Measurements from ENCODE around the gene STRIP2.

Gene STRIP2

DNA sequence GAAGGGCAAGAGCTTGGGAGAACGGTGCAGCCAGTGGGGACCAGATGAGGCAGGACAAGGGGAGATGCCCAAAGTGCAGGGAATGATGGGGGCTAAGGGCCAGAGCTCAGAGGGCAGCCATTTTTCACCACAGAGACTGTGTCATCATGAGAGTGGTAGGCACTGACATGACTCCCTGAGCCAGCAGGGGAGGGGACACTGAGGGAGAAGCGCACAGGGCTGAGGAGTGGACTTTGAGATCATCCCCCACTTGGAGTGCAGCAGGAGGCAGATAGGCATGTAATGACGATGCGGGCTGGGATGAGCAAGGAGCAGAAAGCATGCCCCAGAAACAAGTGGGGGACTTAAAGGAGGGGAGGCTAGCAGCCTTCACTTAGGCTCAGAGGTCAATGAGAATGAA lies 62.9 kb downstream of the STRIP2 start:
- DNase-seq: no peak

DNA sequence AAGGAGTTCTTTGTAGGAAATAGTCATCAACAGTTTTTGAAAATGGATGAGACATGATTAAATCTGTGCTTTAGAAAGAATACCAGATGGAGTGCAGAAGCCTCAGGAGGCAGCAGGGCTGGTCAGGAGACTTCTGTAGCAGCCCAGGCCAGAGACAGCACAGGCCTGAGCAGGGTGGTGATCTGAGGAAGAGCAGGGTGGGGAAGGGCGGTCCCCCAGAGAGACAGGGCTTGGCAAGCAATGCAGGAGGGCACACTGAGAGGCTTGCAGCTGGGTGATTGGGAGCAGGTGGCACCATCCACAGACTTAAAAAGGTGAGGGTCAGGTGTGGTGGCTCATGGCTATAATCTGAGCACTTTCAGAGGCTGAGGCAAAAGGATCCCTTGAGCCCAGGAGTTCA lies 63.8 kb downstream of the STRIP2 start:
- DNase-seq: no peak

DNA sequence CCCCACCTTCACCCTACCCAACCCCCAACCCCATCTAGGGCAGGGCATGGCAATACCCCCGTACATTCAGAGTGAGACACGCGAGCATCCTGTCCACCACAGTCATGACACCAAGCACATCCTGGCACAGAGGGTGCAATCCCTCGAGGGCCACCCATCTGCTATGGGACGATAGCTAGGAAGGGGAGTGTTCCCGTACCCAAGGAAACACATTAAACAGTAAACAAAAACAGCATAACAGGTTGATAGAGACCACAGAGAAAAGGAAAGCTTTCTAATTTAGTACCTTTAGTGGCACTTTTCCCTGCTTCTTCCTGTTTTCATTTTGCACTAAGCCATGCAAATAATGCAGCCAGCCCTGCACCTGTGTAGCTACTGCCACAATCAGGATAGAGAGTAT lies 65.8 kb downstream of the STRIP2 start:
- DNase-seq: no peak

DNA sequence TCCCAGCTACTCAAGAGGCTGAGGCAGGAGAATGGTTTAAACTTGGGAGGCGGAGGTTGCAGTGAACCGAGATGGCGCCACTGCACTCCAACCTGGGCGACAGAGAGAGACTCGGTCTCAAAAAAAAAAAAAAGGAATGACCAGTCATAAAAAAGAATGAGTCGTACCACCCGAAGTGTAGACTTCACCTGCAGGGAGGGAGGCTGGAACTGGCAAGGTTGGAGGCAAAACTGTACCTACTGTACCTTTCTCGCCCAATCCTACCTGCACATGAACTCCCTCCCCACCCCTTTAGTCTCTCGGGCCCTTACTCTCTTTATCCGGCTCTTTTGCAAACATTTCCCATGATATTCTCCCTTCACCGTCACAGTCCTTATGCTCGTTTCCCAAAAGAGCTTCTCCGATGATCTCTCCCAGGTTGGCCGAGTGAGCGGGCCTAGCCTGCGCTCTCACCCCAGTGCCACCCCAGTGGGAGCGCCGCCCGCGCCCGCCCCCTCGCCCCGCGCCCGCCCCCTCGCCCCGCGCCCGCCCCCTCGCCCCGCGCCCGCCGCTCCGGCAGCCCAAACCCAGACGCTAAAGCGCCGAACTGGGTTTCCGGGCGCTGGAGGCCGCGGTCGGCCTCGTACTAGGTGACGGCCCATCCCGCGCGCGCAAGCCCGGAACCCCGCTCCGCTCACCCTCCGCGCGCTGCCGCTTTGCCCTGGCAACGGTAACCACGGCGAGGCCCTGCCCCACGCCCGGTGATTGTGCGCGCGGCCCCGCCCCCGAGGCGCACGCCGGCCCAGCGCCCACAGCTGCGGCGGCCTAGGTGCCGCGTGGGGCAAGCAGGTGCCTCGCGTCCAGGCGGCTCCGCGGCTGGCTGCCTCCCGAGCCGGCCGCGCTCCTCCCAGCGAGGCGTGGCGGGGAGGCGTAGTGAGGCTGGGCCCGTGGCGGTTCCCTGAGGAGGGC lies 67.8 kb downstream of the STRIP2 start, which contains the start of gene SMKR1:
Gene SMKR1 (plus strand): TSS at position 772 of the 948 bp plus-strand sequence. CDS start 294 bp downstream, outside the sequence.
- peak; percentile 56 for DNase-seq

DNA sequence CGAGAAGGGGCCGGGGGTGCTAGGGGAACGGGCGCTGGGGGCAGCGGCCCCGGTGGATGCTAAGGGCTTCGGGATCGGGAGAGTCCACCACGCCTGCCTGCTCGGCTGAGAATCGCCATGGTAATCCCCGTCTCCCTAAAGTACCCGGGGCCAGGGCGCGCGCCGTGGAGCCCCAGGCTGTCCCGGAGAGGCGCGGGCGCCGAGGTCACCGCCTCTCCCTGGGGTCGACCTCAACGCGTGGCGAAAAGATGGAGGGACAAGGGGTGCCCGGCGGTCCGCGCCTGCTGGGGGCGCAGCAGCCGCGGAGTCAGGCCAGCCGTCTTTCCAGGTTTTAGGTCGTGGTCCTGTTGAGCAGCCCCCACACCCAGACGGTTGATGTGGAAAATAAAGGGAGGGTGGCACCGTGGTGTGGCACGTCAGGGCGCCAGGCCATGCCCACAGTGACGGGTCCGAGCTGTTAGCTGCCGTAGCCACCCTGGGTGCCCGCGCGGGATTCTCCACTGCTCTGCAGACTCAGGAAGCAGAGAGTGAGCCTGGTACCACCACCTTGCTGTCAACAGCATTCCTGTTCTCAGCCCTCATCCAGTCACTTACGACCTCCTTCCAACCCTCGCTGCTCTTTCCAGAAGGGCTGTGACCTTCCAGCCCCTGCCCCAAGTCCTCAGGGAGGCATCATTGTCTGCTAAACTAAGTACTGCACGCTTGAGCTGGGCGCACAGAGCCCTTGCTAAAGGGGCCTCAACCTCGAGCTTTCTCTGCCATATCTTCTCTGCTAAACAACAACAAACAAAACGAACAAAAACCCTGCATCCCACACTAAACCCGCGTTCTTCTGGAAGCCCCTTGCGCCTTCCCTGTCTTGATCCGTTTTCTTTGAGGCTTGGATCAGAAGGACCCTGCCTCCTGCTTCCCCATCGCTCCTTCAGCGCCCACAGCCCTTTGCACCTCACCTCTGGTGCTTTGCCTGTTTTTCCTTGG lies 68.8 kb downstream of the STRIP2 start:
- no peak for DNase-seq

DNA sequence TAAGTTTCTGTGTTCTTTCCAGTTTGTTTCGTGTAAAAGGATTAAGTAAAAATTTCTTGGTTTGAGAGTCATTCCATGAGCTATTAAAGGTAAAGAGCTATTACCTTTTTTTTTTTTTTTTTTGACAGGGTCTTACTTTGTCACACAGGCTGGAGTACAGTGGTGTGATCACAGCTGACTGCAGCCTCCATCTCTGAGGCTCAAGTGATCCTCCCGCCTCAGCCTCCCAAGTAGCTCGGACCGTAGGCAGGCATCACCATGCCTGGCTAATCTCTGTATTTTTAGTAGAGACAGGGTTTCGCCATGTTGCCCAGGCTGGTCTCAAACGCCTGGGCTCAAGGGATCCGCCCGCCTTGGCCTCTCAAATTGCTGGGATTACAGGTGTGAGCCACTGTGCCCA lies 69.5 kb downstream of the STRIP2 start:
- DNase-seq: no peak

DNA sequence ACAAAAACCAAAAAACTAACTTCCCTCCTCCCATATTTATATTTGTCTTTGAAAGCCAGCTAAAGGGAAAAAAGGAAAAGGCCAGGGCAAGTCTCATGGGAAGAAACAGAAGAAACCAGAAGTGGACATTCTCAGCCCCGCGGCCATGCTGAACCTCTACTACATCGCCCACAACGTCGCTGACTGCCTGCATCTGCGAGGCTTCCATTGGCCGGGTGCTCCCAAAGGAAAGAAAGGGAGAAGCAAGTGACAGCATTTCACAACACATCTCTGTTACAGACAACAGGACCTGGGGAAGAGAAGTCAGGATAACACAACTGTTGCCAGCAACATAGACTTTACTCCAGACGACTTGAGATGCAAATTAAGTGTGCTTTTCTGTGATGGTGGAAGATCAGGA lies 78.0 kb downstream of the STRIP2 start:
- no peak for DNase-seq

DNA sequence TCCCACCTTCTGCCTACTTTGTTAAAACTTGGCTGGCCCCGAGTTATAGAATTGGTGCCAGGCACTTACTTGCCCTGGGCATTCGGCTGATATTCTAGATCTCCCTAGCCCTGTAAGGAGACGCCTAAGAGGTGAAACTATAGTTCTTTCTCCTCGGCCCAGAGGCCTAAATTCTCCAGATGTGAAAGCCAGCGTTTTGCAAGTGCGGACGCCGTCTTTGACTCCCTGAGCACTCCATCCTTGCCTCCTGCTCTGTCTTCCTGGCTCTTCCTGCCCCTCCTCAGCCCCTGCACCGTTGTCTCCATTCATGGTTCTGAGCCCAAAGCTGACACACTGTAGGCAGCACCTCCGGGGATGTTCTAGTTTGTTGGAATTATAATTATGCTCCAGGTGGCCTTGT lies 79.3 kb downstream of the STRIP2 start:
- DNase-seq: no peak

DNA sequence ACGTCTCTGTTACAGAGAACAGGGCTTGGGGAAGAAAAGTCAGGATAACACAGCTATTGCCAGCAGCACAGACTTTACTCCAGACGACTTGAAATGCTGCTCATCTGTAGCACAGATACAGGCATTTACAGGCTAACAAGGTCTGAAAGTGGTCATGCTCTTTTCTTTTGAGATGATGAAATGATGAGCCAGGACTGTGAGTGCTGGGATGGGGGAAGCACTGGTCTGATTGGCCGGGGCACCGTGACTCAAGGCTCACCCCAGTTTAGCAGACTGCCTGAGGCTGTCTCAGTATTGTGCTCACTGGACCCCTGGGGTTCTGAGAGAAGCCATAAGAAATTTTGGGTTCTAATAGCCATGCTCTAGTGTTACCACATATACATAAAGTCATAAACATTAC lies 80.5 kb downstream of the STRIP2 start:
- peak; percentile 21 for DNase-seq

DNA sequence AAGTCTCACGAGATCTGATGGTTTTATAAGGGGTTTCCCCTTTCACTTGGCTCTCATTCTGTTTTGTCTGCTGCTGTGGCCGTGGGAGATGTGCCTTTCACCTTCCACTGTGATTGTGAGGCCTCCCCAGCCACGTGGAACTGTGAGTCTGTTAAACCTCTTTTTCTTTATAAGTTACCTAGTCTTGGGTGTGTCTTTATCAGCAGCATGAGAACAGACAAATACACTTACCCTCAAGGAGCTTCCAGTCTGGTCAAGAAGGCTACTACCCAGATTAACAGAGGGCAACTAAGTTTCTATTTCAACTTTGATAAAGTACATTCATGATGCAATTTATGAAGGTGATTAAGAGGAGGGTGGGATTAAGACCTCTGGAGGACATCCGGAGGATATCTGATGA lies 81.1 kb downstream of the STRIP2 start:
- DNase-seq: no peak

DNA sequence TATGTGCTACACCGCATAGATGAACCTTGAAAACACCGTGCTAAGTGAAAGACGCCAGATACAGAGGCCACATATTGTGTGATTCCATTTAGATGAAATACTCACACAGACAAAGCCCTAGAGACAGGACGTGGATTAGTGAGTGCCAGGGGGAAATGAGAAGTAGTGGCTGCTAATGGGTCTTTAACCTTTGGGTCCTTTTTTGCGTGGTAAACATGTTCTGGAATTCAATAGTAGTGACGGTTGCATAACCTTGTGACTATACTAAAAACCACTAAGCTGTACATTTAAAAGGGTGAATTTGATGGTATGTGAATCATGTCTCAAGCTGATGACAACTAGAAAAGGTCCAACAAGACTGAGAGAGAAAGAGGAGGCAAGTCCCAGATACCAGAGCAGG lies 83.7 kb downstream of the STRIP2 start:
- DNase-seq: peak; percentile 8

DNA sequence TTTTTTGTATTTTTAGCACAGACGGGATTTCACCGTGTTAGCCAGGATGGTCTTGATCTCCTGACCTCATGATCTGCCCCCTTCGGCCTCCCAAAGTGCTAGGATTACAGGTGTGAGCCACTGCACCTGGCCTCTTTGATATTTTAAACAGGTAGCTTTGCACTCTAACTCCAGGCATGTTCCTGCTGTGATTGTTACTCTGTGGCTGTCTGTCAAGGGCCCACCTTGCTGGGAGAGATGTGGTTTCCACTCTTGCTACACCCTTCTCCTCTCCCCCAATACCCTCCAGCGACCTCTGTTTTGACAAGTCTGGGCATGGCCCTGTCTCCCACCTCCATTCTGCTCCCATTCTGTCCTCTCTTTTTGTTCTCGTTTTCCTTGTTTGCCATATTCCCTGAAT lies 85.2 kb downstream of the STRIP2 start:
- no peak for DNase-seq

DNA sequence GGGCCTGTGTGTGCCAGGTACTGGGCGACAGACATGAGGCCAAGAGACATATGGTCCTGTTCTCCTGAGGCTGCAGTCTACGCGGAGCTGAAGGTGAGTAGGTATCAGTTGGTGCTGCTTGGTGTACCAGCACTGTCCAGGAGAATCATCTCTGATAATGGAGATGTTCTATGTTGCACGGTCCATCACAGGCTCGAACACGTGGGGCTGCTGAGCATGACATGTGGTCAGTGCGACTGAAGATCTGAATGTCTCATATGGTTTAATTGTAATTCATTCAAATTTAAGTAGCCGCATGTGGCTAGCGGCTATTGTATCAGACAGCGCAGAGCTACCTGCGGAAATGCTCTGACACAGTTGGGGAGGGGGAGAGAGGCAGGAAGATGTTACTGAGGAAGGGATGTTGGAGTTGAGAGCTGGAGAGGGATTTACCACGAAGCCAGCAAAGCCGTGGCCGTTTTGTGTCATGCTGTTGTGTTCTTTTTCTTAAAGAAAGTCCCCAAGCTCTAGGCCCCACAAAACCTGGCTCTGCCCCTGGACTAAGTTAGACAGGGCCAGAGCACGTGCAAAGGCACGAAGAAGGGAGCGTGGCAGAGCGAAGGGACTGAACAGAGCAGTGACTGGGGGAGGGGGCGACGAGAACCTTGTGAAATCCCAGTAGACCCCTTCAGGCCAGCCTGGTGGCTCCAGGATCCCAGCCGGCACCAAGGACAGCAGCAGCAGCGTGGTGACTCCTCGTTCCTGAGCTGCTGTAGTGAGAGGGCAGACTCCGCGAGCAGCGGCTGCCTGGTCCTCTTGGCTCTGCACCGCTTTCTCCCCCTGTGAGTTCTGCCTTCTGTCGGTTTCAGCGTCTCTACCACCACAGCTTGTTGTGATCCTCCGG lies 88.1 kb downstream of the STRIP2 start:
- DNase-seq: peak; percentile 11

DNA sequence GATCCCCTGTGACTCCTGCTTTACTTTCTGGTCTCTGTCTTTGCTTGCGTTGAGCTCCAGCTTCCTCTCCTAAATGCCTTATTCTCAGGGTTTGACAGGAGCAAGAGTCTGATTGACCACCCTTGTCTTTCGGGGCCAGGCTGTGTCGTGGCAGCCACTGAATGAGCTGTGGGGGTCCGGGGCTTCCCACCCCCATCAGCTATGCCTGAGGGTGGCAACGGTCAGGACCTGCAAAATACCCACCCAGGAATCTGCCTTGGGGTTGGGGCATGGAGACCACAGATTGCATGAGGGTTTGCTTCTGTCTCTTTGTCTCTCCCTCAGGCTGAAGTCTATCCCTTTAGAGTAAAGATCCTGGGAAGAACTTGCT lies 88.7 kb downstream of the STRIP2 start:
- DNase-seq: no peak

DNA sequence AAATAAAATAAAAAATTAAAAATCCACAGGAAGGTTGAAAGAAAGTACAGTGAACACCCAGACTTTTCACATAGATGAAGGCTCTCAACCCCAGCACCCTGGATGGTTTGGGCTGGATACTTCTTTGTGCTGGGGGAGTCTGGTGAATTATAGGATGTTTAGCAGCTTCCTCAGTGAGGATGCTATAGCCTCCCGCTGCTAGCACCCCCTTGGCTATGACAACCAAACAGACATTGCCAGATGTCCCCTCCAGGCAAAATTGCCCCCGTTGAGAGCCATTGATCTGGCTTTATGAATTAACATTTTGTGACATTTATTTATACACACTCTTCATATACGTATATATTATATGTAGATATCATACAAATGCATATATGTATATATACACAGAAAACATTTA lies 89.7 kb downstream of the STRIP2 start:
- no peak for DNase-seq

DNA sequence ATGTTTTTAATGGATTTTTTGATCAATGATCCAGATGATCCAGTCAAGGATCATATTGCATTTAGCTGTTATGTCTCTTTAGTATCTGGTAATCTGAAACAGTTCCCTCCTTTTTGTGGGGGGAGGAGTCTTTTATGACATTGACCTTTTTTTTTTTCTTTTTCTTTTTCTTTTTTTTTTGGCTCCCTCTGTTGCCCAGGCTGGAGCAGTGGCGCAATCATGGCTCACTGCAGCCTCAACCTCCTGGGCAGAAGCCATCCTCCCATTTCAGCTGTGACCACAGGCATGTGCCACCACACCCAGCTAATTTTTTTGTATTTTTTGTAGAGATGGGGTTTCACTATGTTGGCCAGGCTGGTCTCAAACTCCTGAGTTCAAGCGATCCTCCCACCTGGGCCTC lies 90.2 kb downstream of the STRIP2 start:
- DNase-seq: peak; percentile 75

DNA sequence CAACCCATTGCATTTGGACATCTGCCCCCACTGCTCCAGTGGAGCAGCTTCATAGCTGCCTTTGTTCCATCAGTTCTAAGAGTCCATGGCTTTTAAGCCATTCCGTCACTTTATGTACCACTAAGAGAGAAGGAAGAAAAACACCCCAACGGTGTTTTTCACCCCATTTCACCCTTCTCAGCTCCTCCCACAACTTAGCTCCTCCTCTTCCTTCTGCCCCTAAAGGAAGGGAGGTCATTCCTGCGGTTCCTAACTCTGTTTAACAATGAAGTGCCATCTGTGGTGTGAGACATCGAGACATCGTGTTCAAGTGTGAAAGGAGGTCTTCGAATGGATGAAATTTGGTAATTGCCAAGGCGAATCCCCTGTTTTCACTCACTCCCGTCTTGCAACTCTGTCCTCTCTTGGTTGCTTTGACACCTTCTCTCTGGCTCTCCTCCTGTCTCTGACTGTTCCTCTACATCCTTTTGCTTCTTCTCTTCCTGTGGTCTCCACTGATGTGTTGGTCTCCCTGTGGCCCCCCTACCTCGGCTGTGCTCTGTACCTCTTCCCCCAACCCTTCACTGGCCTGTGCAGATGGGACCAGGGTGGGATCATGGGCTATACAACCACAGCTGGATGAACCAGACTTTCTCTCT lies 91.1 kb downstream of the STRIP2 start:
- DNase-seq: no peak

DNA sequence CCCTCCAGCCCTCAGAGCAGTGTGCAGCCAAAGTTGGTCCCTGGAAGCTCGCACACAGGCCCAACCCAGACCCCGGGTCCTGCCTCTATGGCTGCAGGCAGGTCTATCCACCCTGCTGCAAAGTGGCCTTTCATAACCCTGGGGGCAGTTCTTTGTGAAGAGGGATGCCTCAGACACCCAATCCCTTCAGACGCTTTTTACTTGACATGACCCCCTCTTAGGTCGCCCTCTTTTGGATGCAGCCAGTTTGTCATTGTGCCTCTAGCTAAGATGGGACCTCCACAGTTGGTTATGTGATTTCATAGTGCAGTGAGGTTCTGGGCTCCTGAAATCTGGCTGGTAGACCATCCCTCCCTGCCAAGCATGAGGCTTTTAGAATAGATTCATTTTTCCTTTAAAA lies 95.4 kb downstream of the STRIP2 start:
- no peak for DNase-seq

DNA sequence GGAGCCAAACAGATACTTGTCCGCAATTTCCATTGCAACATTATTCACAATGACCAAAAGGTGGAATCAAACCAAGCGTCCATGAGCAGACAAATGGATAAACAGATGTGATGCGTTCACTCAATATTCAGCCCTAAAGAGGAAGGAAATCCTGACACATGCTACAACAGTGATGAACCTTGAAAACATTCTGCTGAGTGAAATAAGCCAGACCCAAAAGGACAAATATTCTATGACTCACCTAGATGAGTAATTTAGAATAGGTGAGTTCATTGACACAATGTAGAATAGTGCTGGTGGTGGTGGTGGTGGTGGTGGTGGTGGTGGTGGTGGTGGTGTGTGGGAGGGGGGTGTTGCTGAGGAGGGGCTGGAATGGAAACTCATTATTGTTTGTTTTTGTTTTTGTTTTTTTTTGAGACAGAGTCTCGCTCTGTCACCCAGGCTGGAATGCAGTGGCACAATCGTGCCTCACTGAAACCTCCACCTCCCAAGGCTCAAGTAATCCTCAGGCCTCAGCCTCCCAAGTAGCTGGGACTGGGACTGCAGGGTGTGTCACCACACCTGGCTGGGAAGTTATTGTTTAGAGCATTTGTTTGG lies 96.7 kb downstream of the STRIP2 start:
- DNase-seq: peak; percentile 87

DNA sequence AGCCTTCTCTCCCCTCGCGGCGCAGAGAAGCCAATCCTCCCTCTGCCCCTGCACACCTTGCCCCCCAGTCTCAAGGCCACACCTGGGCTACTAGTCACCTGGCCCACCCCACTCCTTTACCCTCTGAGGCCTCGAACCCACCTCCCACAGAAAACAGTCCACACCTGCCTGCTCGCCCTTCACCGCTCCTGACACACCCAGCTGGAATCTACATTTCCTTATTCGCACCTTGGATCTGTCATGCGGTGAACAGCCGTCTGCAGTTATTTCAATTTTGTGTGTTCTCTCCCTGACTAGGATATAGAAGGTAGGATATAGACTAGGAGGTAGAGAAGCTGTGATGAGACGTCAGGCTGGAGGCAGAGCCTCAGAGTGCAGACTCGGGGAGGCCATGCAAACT lies 97.5 kb downstream of the STRIP2 start:
- DNase-seq: no peak

DNA sequence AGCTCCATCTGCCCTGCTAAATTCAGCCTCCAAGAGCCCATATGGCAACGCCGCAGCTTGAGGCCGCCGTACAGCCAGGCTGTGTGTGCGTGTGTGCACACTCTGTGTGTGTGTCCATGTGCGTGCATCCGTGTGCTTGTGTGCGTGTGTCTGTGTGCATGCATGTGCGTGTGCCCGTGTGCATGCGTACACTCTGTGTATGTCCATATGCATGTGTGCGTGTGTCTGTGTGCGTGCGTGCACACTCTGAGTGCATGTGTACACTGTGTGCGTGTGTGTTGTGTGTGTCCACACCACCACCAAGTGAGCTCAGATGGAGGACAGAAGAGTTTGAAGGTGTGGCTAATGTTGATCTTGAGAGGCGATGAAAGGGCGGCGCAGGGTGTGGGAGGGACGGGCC lies 98.1 kb downstream of the STRIP2 start:
- DNase-seq: no peak

All from fibroblast of skin of right biceps (primary cell).